ENCODE measurements around the gene NTN5. TPM values are rescaled to one million over a fixed set of nuclear protein-coding genes. Genes with fewer than 3 reads are reported as not detected.

Gene NTN5
- total and polyA plus RNA-seq, 9 of the 15 experiments (the other 6 are each of a cell fraction or from before 2014, with no cell fraction given) = not detected

DNA sequence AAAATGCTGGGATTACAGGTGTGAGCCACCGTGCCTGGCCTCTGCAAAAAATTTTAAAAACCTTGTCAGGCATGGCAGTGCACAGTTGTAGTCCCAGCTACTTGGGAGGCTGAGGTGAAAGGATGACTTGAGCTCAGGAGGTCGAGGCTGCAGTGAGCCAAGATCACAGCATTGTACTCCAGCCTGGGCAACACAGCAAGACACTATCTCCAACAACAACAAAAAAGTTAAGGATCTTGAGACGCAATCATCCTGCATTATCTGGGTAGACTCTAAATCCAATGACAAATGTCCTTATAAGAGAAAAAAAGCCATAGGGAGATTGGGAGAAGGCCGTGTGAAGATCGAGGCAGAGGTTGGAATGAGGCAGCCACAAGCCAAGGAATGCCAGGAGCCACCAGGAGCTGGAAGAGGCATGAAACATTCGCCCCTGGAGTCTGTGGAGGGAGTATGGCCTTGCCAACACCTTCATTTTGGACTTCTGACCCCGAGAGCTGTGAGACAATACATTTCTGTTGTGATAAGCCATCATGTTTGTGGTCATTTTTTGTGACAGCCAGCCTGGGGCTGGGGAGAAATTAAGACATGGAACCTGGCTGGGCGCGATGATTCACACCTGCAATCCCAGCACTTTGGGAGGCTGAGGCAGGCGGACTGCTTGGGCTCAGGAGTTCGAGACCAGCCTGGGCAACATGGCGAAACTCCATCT is 21.7 kb downstream of the NTN5 start (continued):
- TF ChIP-seq, protein P1, sequence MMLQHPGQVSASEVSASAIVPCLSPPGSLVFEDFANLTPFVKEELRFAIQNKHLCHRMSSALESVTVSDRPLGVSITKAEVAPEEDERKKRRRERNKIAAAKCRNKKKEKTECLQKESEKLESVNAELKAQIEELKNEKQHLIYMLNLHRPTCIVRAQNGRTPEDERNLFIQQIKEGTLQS (IDR thresholded peaks at IDR 0.05) = peak; percentile 2; the same call in 1 of the 2 replicates
- TF ChIP-seq, protein P1 (CRISPR knock-in tag; conservative IDR thresholded peaks at IDR 0.05) = no peak

DNA sequence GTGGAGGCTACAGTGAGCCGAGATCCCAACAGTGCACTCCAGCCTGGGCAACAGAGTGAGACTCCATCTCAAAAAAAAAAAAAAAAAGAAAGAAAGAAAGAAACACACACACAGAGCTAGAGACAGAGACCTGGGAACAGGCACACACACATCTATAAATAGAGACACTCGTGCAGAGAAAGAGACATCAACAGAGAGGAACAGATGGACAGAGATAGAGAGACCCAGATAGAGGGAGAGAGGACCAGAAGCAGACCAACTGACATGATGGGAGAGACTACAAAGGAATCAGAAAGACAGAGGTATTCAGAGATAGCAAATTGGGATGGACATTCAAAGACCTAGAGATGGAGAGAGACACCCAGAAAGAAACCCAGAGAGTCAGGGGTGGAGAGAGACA is 24.7 kb downstream of the NTN5 start:
- Histone ChIP-seq H3K27ac (ENCODE audit: extremely low read depth, low read depth, low read length) (no peak overlapping the region), H3K4me1 (replicated peaks in 1 of 2; ENCODE audit: control insufficient read depth in 2 of 2, insufficient read depth in 2 of 2, low read length in 2 of 2) (peaks cover 25 to 59% of the 10 kb centered on the region in 2 experiments; a peak in 4 of 5 replicates), H3K4me3 (no peak overlapping the region), H3K79me2 (ENCODE audit: control insufficient read depth, insufficient read depth, low read length) (no peaks in the 10 kb centered on the region), H3K27me3 (ENCODE audit: control insufficient read depth in 2 of 2, insufficient read depth in 2 of 2, low read length in 2 of 2) (no peaks in the 10 kb centered on the region), H3K9me1 (ENCODE audit: control insufficient read depth, insufficient read depth, low read length) (no peaks in the 10 kb centered on the region), H3K9me3 (replicated peaks; ENCODE audit: control insufficient read depth, insufficient read depth, low read depth, low read length) (no peaks in the 10 kb centered on the region), H3K9ac (ENCODE audit: insufficient read depth in 1 of 2, low read depth in 2 of 2, low read length in 2 of 2) (no peak overlapping the region), H2AFZ (ENCODE audit: low read depth, low read length) (no peak overlapping the region), H3K4me2 (ENCODE audit: insufficient read depth, low read length) (no peak overlapping the region), H4K20me1 (replicated peaks; ENCODE audit: control insufficient read depth, insufficient read depth, low read length) (no peaks in the 10 kb centered on the region), H3K36me3 (ENCODE audit: control insufficient read depth, insufficient read depth, low read length) (no peaks in the 10 kb centered on the region)
- intact Hi-C loops (cut with micrococcal nuclease) = loop anchor here (5.0 kb wide), 1 partner anchor 89 kb away; no protein-coding TSS in a partner anchor
- in situ Hi-C loops (cut with MboI) = loop anchor here (5.0 to 10.0 kb wide), 3 partner anchors 94 to 327 kb away; partner anchors contain the start of gene RASIP1
- no peak for ATAC-seq
- BruUV-seq (replicated peaks) = no TSS peak
- ChIA-PET CTCF (ENCODE audit: low intra/inter-chr PET ratio) (interaction anchor here (0.7 kb wide), 1 partner anchor 404 kb away, joined by 5 read pairs; no protein-coding TSS in a partner anchor), POLR2A (interaction anchor here (0.6 kb wide), 1 partner anchor 8 kb away, joined by 3 read pairs; no protein-coding TSS in a partner anchor)
- no CpG with 5 or more reads among the region's 2 CpGs for WGBS (ENCODE audit: insufficient coverage, low coverage, missing lambda C conversion rate)
- peak in 2 of 4 experiments; percentile 22 to 38 for DNase-seq (ENCODE audit: extremely low read depth in 1 of 4, low spot score in 3 of 4)
- no peak for FAIRE-seq
- TF ChIP-seq ARHGAP35 (IDR thresholded peaks at IDR 0.05; ENCODE audit: partially characterized antibody) = no peak
- peak; percentile 60 for TF ChIP-seq MEF2D (tag; conservative IDR thresholded peaks at IDR 0.05; ENCODE audit: low read depth)
- TF ChIP-seq MIER1 (IDR thresholded peaks at IDR 0.05; ENCODE audit: low read depth) = no peak
- peak; percentile 68; the same call in 1 of the 2 replicates for TF ChIP-seq MEF2A (IDR thresholded peaks at IDR 0.05; ENCODE audit: control insufficient read depth, low read depth, low read length)
- no peak for TF ChIP-seq RBM34 (IDR thresholded peaks at IDR 0.05; ENCODE audit: borderline replicate concordance, insufficient read depth, low read length)
- TF ChIP-seq ZNF699 (CRISPR knock-in tag; IDR thresholded peaks at IDR 0.05; ENCODE audit: insufficient replicate concordance) = no peak
- no peak for TF ChIP-seq STAT5A (IDR thresholded peaks at IDR 0.05; ENCODE audit: borderline replicate concordance, low read length)
- no peak for TF ChIP-seq FUS (optimal IDR thresholded peaks at IDR 0.05; ENCODE audit: low read depth, low read length)
- no peak for TF ChIP-seq CCAR2 (IDR thresholded peaks at IDR 0.05; ENCODE audit: low read depth, low read length)
- no peak for TF ChIP-seq MAFG (tag; conservative IDR thresholded peaks at IDR 0.05)
- no peak for TF ChIP-seq TCF7 (IDR thresholded peaks at IDR 0.05; ENCODE audit: borderline replicate concordance)
- TF ChIP-seq SMARCA4 (IDR thresholded peaks at IDR 0.05) = no peak
- TF ChIP-seq BCOR (IDR thresholded peaks at IDR 0.05) = peak; percentile 33; the same call in 1 of the 2 replicates
- no peak for TF ChIP-seq ATF1 (CRISPR knock-in tag; IDR thresholded peaks at IDR 0.05)
- no peak for TF ChIP-seq ATF1 (tag; IDR thresholded peaks at IDR 0.05)
- TF ChIP-seq ZBED1 (IDR thresholded peaks at IDR 0.05) = no peak
- 0 out of 2 replicates have a peak, but pooled peaks have one; percentile 2 for TF ChIP-seq CBFA2T2 (conservative IDR thresholded peaks at IDR 0.05)
- 0 out of 4 replicates have a peak, but pooled peaks of 1 of the 2 experiments have one; percentile 19 for TF ChIP-seq FOXK2 (conservative IDR thresholded peaks at IDR 0.05 in 1 of 2, IDR thresholded peaks at IDR 0.05 in 1 of 2; ENCODE audit: low read depth in 2 of 2)
- no peak for TF ChIP-seq HEY1 (CRISPR knock-in tag; IDR thresholded peaks at IDR 0.05; ENCODE audit: borderline replicate concordance)
- no peak for TF ChIP-seq TEAD4 (IDR thresholded peaks at IDR 0.05; ENCODE audit: low read length)
- no peak for TF ChIP-seq TEAD4 (CRISPR knock-in tag; IDR thresholded peaks at IDR 0.05; ENCODE audit: borderline replicate concordance)
- no peak for TF ChIP-seq GTF2E2 (tag; IDR thresholded peaks at IDR 0.05)
